IPS-NIHi7 (cell line): ENCODE data around the gene UPK3BL1.
"Not testable (repeated sequence)": the region's sequence is repeated elsewhere in the genome, so short reads cannot be mapped to it uniquely, and the experiment has no call there.

Experiments used
- DNase-seq: peaks from one replicate; pipeline ENCODE4 v3.0.0; 2012; ENCODE audit warnings: mixed read lengths; ENCODE audit errors: extremely low spot score

UPK3BL1 gene

GRCh38 chr7:102630622-102631021 lies 12.0 kb downstream of the UPK3BL1 start:
- not testable (repeated sequence) for DNase-seq

DNA sequence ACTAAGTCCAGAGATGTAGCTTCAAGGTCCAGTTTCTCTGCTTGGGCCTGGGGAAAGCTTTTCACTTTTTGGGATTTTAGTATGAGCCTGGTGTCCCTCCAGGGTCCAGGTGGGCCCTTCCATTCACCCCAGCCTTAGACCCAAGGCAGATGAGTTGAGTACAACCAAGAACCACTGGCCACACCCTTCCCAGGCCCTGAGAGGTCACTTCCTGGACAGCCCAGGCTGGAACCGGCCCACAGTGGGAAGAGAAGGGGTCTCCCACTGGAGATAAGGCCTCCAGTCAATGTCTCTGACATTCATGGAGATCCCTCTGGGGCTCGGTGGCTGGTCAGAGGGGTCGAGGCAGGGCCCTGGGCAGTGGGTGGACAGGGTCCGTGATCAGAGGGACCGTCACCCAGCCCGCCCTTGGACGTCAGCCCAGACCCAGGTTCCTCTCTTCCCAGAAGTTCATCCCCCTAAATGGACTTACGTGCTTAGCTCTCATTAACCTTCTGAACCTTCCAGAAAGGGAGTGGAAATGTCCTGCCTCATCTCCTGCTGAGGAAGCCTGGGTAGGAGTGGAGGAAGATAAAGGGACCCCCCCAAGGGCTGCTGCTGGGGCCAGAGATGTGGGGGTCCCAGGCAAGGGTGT lies 15.2 kb downstream of the UPK3BL1 start:
- not testable (repeated sequence) for DNase-seq

GRCh38 chr7:102618122-102618521 lies 24.5 kb downstream of the UPK3BL1 start:
- DNase-seq = not testable (repeated sequence)

DNA sequence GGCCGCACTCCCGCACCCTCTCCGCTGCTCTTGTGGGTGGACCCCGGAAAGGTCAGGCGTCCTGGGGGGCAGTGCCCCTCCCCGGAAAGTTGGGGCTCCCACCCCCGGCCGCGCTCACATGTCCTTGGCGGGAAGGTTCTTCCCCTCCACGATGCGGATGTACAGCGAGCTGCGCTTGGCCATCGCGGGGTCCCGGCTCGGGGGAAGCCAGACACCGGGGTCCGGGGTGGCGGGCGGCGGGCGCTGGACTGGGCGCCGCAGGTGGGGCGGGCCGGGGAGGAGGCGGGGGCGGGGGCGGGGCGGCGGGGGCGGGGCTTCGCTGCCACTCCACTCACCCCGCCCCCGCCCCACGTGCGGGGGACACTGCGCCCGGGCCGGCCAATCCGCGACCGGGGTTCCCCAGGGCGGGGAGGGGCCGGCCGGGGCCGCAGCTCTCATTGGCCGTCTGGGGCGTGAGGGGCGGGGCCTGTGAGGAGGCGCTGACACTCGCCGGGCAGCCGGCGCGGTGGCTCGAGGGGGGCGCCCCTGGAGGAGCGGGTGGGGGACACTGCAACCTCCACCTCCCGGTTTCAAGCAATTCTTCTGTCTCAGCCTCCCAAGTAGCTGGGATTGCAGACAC lies 26.0 kb downstream of the UPK3BL1 start, which contains the start of gene RASA4:
RASA4 (minus strand) TSS at position 250 of the 619 bp plus-strand sequence; CDS start at position 183, 67 bp downstream.
- DNase-seq = not testable (repeated sequence)

DNA sequence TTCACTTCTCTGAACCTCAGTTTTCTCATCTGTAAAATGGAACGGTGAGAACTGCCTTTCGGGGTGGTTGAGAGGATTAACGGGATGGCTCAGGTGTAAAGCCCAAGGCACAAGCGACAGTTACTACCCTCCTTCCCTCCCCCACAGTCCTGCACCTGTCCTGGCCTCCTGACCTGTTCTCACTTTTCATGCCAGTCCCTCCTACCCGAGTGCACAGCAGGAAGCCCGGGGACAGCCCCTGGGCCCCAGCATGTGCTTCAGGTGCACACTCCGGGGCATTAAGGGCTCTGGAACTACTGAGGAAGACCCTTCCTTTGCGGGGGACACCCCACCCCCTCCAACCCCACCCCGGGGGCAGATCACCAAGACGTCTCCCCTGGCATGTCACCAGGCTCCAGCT lies 26.7 kb downstream of the UPK3BL1 start:
- not testable (repeated sequence) for DNase-seq

DNA sequence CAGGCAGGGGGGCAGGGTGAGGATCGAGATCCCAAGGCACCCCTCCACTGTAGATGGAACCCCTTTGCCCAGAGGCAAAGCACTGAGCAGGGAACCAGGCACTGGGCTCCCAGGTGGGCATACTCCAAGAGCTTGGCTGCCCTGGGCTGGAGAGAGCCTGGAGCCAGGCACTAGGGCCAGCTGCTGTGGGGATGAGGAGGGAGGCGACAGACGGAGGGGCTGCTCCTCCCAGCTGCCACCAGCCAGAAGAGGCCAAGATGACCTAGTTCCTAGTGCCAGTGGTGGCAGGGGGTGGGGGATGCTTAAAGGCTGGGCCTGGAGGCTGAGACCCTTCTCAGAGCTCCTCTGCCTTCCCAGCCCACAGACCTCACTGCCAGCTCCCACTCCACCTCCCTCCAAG lies 27.7 kb downstream of the UPK3BL1 start:
- not testable (repeated sequence) for DNase-seq

DNA sequence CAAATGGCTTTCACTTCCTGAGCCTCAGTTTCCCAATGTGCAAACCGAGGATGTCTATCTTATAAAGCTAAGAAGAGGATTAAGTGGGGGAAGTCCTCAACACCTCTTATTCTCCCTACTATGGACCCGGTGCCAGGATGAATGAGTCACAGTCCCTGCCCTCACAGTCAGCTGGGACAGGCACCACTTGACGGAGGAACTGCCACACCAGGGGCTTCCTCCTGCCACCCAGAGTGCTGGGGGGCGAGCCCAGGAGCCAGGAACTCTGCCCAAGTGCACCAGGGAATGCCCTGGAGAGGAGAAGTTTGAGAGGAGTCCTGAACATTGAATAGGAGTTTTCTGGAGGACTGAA lies 28.3 kb downstream of the UPK3BL1 start:
- not testable (repeated sequence) for DNase-seq

GRCh38 chr7:102613575-102614345 lies 28.8 kb downstream of the UPK3BL1 start:
- not testable (repeated sequence) for DNase-seq

DNA sequence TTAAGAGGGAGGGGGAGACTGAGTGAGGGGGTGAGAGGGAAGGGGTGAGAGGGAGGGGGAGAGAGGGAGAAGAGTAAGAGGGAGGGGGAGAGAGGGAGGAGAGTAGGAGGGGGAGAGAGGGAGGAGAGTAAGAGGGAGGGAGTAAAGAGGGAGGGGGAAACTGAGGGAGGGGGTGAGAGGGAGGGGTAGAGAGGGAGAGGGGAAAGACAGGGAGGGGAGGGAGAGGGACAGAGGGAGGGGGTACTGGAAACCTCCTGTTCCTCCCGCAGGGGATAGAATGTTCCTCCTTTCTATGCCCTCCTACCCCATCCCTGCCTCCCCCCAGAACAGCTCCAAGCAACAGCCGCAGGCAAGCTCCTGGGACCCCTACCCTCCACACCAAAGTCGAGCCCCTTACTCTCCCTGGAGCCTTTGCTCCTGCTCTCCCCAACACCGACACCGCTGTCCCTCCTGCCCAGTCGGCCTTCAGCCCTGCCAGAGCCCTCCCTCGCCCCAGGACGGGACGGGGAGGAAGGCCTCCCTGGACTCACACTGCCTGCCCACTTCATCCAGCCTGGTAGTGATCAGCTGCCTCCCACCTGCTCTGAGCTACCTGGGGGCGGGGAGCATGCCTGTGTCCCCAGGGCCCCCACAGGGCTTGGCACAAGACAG lies 30.8 kb downstream of the UPK3BL1 start:
- DNase-seq = not testable (repeated sequence)

GRCh38 chr7:102611013-102611674 lies 31.4 kb downstream of the UPK3BL1 start:
- not testable (repeated sequence) for DNase-seq

DNA sequence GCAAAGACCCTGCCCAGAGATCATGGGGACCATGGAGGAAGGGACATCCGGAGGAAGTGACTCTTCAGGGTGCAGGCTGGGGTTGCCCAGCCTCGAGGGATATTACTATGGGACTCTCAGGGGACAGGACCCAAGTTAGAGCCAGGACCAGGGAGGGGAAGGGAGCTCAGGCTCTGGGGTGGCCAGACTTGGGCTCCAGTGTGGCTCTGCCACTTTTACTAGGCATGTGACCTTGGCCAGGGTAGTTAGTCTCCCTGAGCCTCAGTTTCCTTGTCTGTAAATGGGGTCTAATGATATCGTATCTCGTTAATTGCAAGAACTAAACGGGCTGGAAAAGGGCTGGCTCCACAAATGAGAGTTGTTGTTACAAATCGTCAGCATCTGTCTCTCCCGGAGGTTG lies 32.1 kb downstream of the UPK3BL1 start:
- DNase-seq = not testable (repeated sequence)

DNA sequence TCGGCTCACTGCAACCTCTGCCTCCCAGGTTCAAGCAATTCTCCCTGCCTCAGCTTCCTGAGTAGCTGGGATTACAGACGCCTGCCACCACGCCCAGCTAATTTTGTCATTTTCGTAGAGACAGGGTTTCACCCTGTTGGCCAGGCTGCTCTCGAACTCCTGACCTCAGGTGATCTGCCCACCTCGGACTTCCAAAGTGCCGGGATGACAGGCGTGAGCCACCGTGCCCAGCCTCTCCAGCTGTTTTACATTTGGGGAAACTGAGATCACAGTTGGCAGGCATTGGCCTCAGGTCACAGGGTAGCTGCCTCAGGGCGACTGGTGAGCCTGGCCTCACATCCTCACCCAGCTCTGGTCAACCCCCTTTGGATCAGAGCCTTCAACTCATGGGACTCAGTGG lies 32.9 kb downstream of the UPK3BL1 start:
- not testable (repeated sequence) for DNase-seq

- DNase-seq = not testable (repeated sequence)
Measured at GRCh38 chr7:102606848-102607247, 35.7 kb downstream of the UPK3BL1 start.

DNA sequence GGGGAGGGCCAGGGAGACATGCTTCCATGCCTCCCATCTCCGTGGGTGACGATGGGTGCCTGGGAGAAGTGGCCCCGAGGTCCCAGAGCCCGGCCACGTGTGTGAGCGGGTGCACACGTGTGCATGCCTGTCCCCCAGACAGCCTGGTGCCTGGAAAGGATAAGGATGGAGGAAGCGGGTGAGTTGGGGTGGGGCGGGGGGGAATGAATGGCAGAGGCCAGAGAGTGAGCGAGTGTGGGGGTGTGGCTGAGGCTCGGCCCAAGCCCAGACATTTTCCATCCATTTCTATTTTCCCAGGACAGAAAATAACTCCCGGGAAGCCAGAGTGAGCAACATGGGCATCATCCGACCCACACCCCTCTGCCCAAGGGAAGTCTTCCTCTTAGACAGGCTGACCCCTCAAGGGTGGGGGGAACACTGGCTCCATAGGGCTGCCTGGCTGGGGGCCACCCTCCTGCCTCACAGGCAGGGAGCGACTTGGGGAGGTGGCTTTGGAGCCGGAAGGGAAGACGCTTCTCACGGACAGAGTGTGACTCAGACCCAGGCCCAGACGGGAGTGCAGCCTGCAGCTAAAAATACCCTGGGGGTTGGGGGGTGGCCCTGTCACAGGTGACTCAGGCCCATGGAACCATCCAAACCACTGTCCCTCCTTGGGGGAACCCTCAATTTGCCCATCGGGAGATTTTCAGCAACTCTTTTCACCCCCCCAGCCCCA lies 38.0 kb downstream of the UPK3BL1 start:
- not testable (repeated sequence) for DNase-seq

- DNase-seq = not testable (repeated sequence)
Measured at GRCh38 chr7:102602317-102602716, 40.3 kb downstream of the UPK3BL1 start.

GRCh38 chr7:102599699-102600098 lies 42.9 kb downstream of the UPK3BL1 start:
- DNase-seq = not testable (repeated sequence)

DNA sequence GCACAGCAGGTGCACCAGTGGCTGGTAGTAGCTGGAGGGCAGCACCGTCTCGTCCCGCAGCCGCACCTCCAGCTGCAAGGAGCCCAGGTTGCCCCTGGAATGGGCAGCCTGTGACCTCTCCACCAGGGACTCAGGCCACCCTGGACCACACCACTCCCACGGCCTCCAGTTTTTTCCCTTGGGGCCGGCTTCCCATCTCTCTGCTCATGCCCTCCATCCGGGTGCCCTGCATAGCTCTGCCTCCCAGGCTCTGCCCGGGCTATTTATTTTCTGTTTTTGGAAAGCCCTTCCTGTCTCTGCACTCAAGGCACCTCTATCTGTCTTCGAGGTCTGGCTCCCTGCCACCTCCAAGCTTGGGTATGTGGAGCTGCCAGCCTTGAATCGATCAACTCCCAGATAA lies 46.6 kb downstream of the UPK3BL1 start:
- DNase-seq = not testable (repeated sequence)

GRCh38 chr7:102593637-102594334 lies 48.8 kb downstream of the UPK3BL1 start:
- DNase-seq = not testable (repeated sequence)

DNA sequence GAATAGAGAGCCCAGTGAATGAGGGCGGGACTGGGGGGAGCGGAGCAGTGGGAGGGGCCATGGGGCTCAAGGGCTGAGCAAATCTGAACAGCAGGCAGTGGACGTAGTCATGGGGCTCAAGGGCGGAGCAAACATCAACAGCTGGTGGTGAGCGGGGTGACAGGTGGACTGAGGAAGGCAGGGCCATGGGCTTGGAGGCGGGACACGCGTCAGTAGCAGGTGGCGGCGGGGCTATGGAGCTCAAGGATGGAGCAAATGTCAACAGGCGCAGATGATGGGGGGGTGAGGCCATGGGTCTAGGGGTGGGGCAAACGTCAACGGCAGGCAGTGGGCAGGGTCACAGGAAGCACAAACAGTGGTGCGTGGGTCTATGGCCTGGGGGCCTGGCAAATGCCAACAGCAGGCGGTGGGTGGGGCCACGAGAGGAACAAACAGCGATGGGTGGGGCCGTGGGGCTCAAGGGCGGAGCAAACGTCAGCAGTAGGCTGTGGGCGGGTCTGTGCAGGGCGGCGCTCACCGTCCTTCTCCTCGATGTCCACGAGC lies 50.0 kb downstream of the UPK3BL1 start:
- not testable (repeated sequence) for DNase-seq

DNA sequence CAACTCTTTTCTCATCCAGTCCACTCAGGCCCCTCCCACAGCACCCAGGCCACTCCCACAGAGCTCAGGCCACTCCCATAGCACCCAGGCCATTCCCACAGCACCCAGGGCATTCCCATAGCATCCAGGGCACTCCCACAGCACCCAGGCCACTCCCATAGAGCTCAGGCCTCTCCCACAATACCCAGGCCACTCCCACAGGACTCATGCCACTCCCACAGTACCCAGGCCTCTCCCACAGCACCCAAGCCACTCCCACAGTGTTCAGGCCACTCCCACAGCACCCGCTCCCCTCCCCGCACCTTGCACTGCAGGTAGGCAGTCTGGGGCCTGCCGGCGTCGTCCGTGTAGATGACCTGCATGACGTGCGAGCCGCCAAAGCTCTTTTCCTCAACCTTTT lies 52.7 kb downstream of the UPK3BL1 start:
- DNase-seq = not testable (repeated sequence)
